ENCODE data around the gene KPNA5. TPM values are rescaled to one million over a fixed set of nuclear protein-coding genes. Genes with fewer than 3 reads are reported as not detected.

The KPNA5 gene
- total RNA-seq, 4 donors from 2014 or later: 6.1 to 11.8 (median 9.6) TPM

- TF ChIP-seq POLR2A (IDR thresholded peaks at IDR 0.05): no peak
- WGBS: 54% methylated on average over 2 of the region's 2 CpGs
- Histone ChIP-seq H3K27me3 (peaks cover 31% of the 10 kb centered on the region), H3K9me3 (no peaks in the 10 kb centered on the region), H3K4me1 (peaks cover 16% of the 10 kb centered on the region), H3K27ac (no peak overlapping the region), H3K4me3 (no peak overlapping the region), H3K36me3 (no peaks in the 10 kb centered on the region)
- DNase-seq (ENCODE audit: low spot score in 2 of 2): no peak
Observed at GRCh38 chr6:116767715-116768114, 86.7 kb downstream of the KPNA5 start.

GRCh38 chr6:116772450-116772849 is 91.4 kb downstream of the KPNA5 start:
- Histone ChIP-seq H3K4me3 (no peak overlapping the region), H3K9me3 (no peaks in the 10 kb centered on the region), H3K4me1 (no peaks in the 10 kb centered on the region), H3K27ac (no peak overlapping the region), H3K27me3 (no peaks in the 10 kb centered on the region), H3K36me3 (no peaks in the 10 kb centered on the region)
- DNase-seq (ENCODE audit: low spot score in 2 of 2): no peak
- TF ChIP-seq EP300 (IDR thresholded peaks at IDR 0.05) (no peak), POLR2A (IDR thresholded peaks at IDR 0.05) (no peak), CTCF (IDR thresholded peaks at IDR 0.05) (no peak), POLR2AphosphoS5 (IDR thresholded peaks at IDR 0.05) (no peak)
- 71% methylated on average over 1 of the region's 1 CpG for WGBS

DNA sequence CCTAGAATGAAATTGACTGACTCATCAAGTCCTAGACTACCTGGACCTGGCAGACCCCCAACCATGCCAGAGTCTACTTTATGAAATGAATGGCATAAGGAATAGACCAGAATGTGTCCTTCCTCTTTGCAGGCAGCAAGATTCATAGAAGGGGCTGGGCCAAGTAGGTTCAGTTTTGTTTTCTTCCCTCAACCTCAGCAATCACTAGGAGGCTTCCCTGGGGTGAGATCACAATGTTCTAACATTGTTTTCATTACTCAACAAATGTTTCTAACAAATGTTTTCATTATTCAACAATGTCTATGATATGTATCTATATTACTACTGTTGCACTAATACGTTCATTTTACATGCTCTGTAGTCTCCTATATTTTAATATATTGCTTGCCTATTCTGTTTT is 92.9 kb downstream of the KPNA5 start:
- Histone ChIP-seq H3K27ac (no peak overlapping the region), H3K4me1 (no peaks in the 10 kb centered on the region), H3K4me3 (no peak overlapping the region), H3K9me3 (no peaks in the 10 kb centered on the region), H3K27me3 (no peaks in the 10 kb centered on the region), H3K36me3 (no peaks in the 10 kb centered on the region)
- no peak for DNase-seq (ENCODE audit: low spot score in 2 of 2)
- TF ChIP-seq POLR2AphosphoS5 (IDR thresholded peaks at IDR 0.05) (no peak), POLR2A (IDR thresholded peaks at IDR 0.05) (no peak)
- 53% methylated on average over 1 of the region's 1 CpG for WGBS

GRCh38 chr6:116779573-116780164 is 98.7 kb downstream of the KPNA5 start:
- Histone ChIP-seq H3K4me1 (no peaks in the 10 kb centered on the region), H3K27me3 (no peaks in the 10 kb centered on the region), H3K36me3 (no peaks in the 10 kb centered on the region), H3K9me3 (no peaks in the 10 kb centered on the region), H3K4me3 (no peak overlapping the region), H3K27ac (no peak overlapping the region)
- TF ChIP-seq CTCF (IDR thresholded peaks at IDR 0.05) (peak in 1 of 2 donors; percentile 9), POLR2AphosphoS5 (IDR thresholded peaks at IDR 0.05) (no peak)
- 38% methylated on average over 13 of the region's 13 CpGs for WGBS
- DNase-seq (ENCODE audit: low spot score in 2 of 2): no peak

- H3K4me1 ChIP-seq: no peaks in the 10 kb centered on the region
- H3K4me3 ChIP-seq: no peak overlapping the region
- no peak overlapping the region for H3K27ac ChIP-seq
- WGBS: 62% methylated on average over 5 of the region's 5 CpGs
- no peaks in the 10 kb centered on the region for H3K27me3 ChIP-seq
- TF ChIP-seq POLR2AphosphoS5 (IDR thresholded peaks at IDR 0.05) (no peak), EP300 (IDR thresholded peaks at IDR 0.05) (no peak), POLR2A (IDR thresholded peaks at IDR 0.05) (no peak), CTCF (IDR thresholded peaks at IDR 0.05) (no peak)
- no peak for DNase-seq (ENCODE audit: low spot score in 2 of 2)
- no peaks in the 10 kb centered on the region for H3K36me3 ChIP-seq
- H3K9me3 ChIP-seq: no peaks in the 10 kb centered on the region
Observed at GRCh38 chr6:116783852-116784251, 102.8 kb downstream of the KPNA5 start.

Other genes starting within 250 kb of the KPNA5 start
- gene CALHM6, start 219.8 kb upstream of the KPNA5 start, total RNA-seq: 1 to 10 TPM in 2 of 4 donors, under 1 TPM in 1, not detected in 1; 0.76 to 4.1 (median 1.2) TPM
- 1 to 10 TPM in 3 of 4 donors, under 1 TPM in 1; 0.89 to 5.9 (median 1.4) TPM for gene CALHM5, start 169.6 kb upstream of the KPNA5 start, total RNA-seq
- gene TRAPPC3L, start 135.5 kb upstream of the KPNA5 start, total RNA-seq: not detected
- 10 to 100 TPM in 1 of 4 donors, 1 to 10 TPM in 2, not detected in 1; 1.8 to 12.5 (median 2.6) TPM for gene CALHM4, start 127.5 kb upstream of the KPNA5 start, total RNA-seq
- 10 to 100 TPM; 24.6 to 38.1 (median 27.1) TPM for gene RWDD1, start 109.7 kb upstream of the KPNA5 start, total RNA-seq
- 1 to 10 TPM in 1 of 4 donors, under 1 TPM in 2, not detected in 1; 0.25 to 2.0 (median 0.81) TPM for gene RSPH4A, start 64.7 kb upstream of the KPNA5 start, total RNA-seq
- 10 to 100 TPM in 2 of 4 donors, 1 to 10 TPM in 2; 8.9 to 17.3 (median 9.6) TPM for gene ZUP1, start 12.4 kb upstream of the KPNA5 start, total RNA-seq
- gene FAM162B, start 84.5 kb downstream of the KPNA5 start, total RNA-seq: 1 to 10 TPM; 1.4 to 4.1 (median 1.8) TPM
- gene GPRC6A, start 147.9 kb downstream of the KPNA5 start, total RNA-seq: not detected
- not detected for gene RFX6, start 196.0 kb downstream of the KPNA5 start, total RNA-seq